Fibroblast of villous mesenchyme (primary cell): ENCODE results near the gene USP21. TPM values are rescaled to one million over a fixed set of nuclear protein-coding genes. Genes with fewer than 3 reads are reported as not detected.

Source experiments
- DNase-seq: peaks from one replicate; pipeline ENCODE4 v3.0.0-alpha.2; 2010; ENCODE audit warnings: low read depth
- H3K4me3 ChIP-seq: 2 replicates; pipeline ENCODE4 v1.5.1; 2011; ENCODE audit warnings: low read depth, mild to moderate bottlenecking, low read length
- CTCF ChIP-seq: IDR thresholded peaks from 2 replicates; pipeline ENCODE4 v1.5.1; 2012; ENCODE audit warnings: low read depth, mild to moderate bottlenecking, low read length; ENCODE audit not compliant: insufficient read depth
- total RNA-seq: library from RNA; depleted of rRNA; stranded (reverse); fragments of >200 nt; gene quantifications from 2 replicates; pipeline ENCODE4 v1.2.3, GENCODE V29; 2012

Gene USP21
- total RNA-seq, 1 donor = 8.6 TPM

- TF ChIP-seq CTCF = peak; percentile 95
- DNase-seq = peak; percentile 76
Measured at GRCh38 chr1:161192476-161193465, 33.5 kb downstream of the USP21 start.

GRCh38 chr1:161193561-161194235 lies 34.4 kb downstream of the USP21 start:
- H3K4me3 ChIP-seq = no peak overlapping the region
- TF ChIP-seq CTCF = no peak
- DNase-seq = no peak

More at GRCh38 chr1:161192476-161193465, 33.5 kb downstream of the USP21 start:
- H3K4me3 ChIP-seq = no peak overlapping the region

DNA sequence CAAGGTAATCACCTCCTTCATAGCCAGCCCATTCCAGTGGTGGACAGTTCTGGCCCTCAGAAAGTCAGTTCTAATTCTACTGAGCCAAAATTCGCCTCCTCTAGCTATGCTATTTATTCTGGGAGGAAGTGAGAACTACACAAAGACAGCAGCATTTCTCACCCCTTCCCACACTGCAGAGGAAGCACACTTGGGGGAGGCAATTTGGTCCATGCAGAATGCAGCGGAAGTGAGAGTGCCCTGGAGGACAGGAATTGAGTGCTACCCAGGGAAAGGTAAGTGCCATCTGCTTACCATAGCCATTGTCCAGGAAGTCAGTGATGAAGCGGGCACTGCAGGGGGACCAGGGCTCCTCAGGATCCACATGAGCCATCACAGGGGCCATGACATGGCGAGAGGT lies 35.9 kb downstream of the USP21 start:
- H3K4me3 ChIP-seq = no peak overlapping the region
- no peak for TF ChIP-seq CTCF
- DNase-seq = no peak

DNA sequence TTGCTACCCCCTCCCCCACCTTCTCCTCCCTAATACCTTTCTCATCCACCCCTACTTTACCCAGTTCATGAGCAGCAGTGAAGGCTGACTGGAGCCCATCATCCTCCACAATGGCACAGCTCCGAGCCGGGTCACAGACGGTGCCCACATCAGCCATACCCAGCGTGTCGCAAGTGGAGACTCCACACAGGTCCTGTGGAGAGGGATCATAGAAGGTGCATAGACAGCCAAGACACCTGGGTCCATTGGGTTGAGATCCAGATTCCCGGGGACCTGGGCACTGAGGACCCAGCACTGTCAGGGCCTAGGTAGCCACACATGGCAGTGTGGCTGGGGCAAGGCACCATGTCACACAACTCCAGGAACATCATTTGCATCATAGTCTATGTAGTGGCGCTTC lies 36.8 kb downstream of the USP21 start:
- H3K4me3 ChIP-seq = peak overlapping the region; percentile 3
- TF ChIP-seq CTCF = no peak
- no peak for DNase-seq

DNA sequence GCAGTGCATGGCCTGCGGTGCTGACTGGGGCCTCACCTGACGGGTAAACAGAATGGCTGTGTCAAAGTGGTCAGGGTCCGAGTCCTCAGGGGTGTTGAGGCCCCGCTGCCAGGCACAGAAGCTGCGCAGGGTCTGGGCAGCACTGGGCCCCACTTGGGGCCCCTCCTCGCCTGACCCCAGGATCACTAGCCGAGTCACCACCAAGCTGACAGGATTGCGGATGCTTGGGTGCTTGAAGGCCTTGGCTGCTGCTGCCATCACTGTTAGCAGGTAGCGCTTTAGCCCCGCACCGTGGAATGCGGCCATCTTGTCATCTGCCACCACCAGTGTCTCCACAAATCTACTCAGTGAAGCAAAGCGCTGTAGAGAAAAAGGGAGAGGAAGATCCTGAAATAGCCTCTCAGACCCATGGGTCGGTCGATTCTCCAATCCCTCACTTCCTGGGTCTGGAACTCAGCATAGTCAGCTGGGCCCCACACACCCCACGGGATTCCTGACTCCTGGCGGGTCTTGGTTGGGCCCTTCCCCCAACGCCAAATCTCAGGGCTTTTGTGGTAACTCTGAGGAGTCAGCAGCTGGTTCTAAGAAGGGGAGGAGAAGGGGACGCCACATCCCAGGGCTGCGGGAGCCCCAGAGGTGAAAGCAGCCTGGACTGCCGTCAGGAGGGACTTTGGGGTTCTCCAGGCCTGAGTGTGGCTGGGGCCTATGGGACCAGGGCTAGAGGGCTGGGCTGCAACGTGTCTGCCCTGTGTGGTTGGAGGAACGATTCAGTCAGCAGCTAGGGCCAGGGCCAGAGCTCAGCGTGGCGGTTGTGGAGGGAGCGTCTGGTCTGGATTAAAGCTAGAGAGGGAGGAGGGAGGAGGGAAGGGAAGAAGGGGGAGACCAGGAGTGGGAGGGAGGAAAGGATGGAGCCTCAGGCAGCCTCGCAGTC lies 37.5 kb downstream of the USP21 start:
- H3K4me3 ChIP-seq = peak overlapping the region; percentile 64
- DNase-seq = peak; percentile 93
- no peak for TF ChIP-seq CTCF

- H3K4me3 ChIP-seq = peak overlapping the region; percentile 64
- DNase-seq = no peak
- no peak for TF ChIP-seq CTCF
Measured at GRCh38 chr1:161197560-161198193, 38.4 kb downstream of the USP21 start.
